ENCODE measurements around the gene EPS15. TPM values are rescaled to one million over a fixed set of nuclear protein-coding genes. Genes with fewer than 3 reads are reported as not detected.

EPS15 gene
- total RNA-seq, 1 experiment from 2014 or later = 54.4 TPM

GRCh38 chr1:51442616-51443015 is 76.5 kb downstream of the EPS15 start:
- H3K9me3 ChIP-seq (ENCODE audit: control insufficient read depth, insufficient read depth, low read depth, low read length) = no peaks in the 10 kb centered on the region
- no peaks in the 10 kb centered on the region for H3K4me1 ChIP-seq (ENCODE audit: control insufficient read depth, insufficient read depth, low read length)
- peaks cover 10% of the 10 kb centered on the region for H3K36me3 ChIP-seq (ENCODE audit: control insufficient read depth, insufficient read depth, low read length)
- TF ChIP-seq POLR2AphosphoS5 (IDR thresholded peaks at IDR 0.05; ENCODE audit: low read depth, low read length) = no peak
- TF ChIP-seq TCF7L2 (IDR thresholded peaks at IDR 0.05; ENCODE audit: low read depth, low read length) = no peak
- BruUV-seq (replicated peaks) = no TSS peak
- in situ Hi-C loops (cut with HindIII; ENCODE audit: low pct_unique_long_range_greater_than_20kb, low sequenced_read_pairs) (no loop called here), intact Hi-C loops (cut with micrococcal nuclease; ENCODE audit: unreplicated experiment) (no loop called here)
- ATAC-seq (no peak), DNase-seq (ENCODE audit: low read depth, low spot score) (no peak)
- ChIA-PET POLR2A (no interaction called here), CTCF (no interaction called here)
- no peaks in the 10 kb centered on the region for H3K27me3 ChIP-seq (ENCODE audit: control insufficient read depth, insufficient read depth, low read length)
- H3K27ac ChIP-seq (ENCODE audit: low read length) = no peak overlapping the region
- H3K4me3 ChIP-seq (ENCODE audit: low read depth in 2 of 2, low read length in 2 of 2) = no peak overlapping the region

GRCh38 chr1:51442198-51442597 is 76.9 kb downstream of the EPS15 start:
- BruUV-seq (replicated peaks) = no TSS peak
- peaks cover 10% of the 10 kb centered on the region for H3K36me3 ChIP-seq (ENCODE audit: control insufficient read depth, insufficient read depth, low read length)
- H3K4me1 ChIP-seq (ENCODE audit: control insufficient read depth, insufficient read depth, low read length) = no peaks in the 10 kb centered on the region
- H3K9me3 ChIP-seq (ENCODE audit: control insufficient read depth, insufficient read depth, low read depth, low read length) = no peaks in the 10 kb centered on the region
- POLR2A ChIA-PET = no interaction called here
- H3K27ac ChIP-seq (ENCODE audit: low read length) = no peak overlapping the region
- in situ Hi-C loops (cut with HindIII; ENCODE audit: low pct_unique_long_range_greater_than_20kb, low sequenced_read_pairs) = no loop called here
- no peak for ATAC-seq
- H3K27me3 ChIP-seq (ENCODE audit: control insufficient read depth, insufficient read depth, low read length) = no peaks in the 10 kb centered on the region
- TF ChIP-seq CTCF (IDR thresholded peaks at IDR 0.05) (no peak), REST (IDR thresholded peaks at IDR 0.05; ENCODE audit: insufficient read depth in 1 of 2, low read depth in 2 of 2, low read length in 1 of 2) (no peak), TCF7L2 (IDR thresholded peaks at IDR 0.05; ENCODE audit: low read depth, low read length) (no peak), SIN3A (IDR thresholded peaks at IDR 0.05; ENCODE audit: borderline replicate concordance, insufficient read depth, low read depth, low read length) (no peak), POLR2AphosphoS5 (IDR thresholded peaks at IDR 0.05; ENCODE audit: low read depth, low read length) (no peak)
- intact Hi-C loops (cut with micrococcal nuclease; ENCODE audit: unreplicated experiment) = no loop called here
- CTCF ChIA-PET = no interaction called here
- DNase-seq (ENCODE audit: low read depth, low spot score) = no peak
- H3K4me3 ChIP-seq (ENCODE audit: low read depth in 2 of 2, low read length in 2 of 2) = no peak overlapping the region

GRCh38 chr1:51439895-51440294 is 79.2 kb downstream of the EPS15 start:
- ATAC-seq (no peak), DNase-seq (ENCODE audit: low read depth, low spot score) (no peak)
- intact Hi-C loops (cut with micrococcal nuclease; ENCODE audit: unreplicated experiment) (no loop called here), in situ Hi-C loops (cut with HindIII; ENCODE audit: low pct_unique_long_range_greater_than_20kb, low sequenced_read_pairs) (no loop called here)
- TF ChIP-seq POLR2AphosphoS5 (IDR thresholded peaks at IDR 0.05; ENCODE audit: low read depth, low read length) (no peak), SIN3A (IDR thresholded peaks at IDR 0.05; ENCODE audit: borderline replicate concordance, insufficient read depth, low read depth, low read length) (no peak), CTCF (IDR thresholded peaks at IDR 0.05) (no peak), REST (IDR thresholded peaks at IDR 0.05; ENCODE audit: insufficient read depth in 1 of 2, low read depth in 2 of 2, low read length in 1 of 2) (no peak), TCF7L2 (IDR thresholded peaks at IDR 0.05; ENCODE audit: low read depth, low read length) (no peak)
- CTCF ChIA-PET = no interaction called here
- no peak overlapping the region for H3K27ac ChIP-seq (ENCODE audit: low read length)
- no peaks in the 10 kb centered on the region for H3K9me3 ChIP-seq (ENCODE audit: control insufficient read depth, insufficient read depth, low read depth, low read length)
- no TSS peak for BruUV-seq (replicated peaks)
- no peaks in the 10 kb centered on the region for H3K4me1 ChIP-seq (ENCODE audit: control insufficient read depth, insufficient read depth, low read length)
- H3K27me3 ChIP-seq (ENCODE audit: control insufficient read depth, insufficient read depth, low read length) = no peaks in the 10 kb centered on the region
- no peak overlapping the region for H3K4me3 ChIP-seq (ENCODE audit: low read depth in 2 of 2, low read length in 2 of 2)
- POLR2A ChIA-PET = no interaction called here
- H3K36me3 ChIP-seq (ENCODE audit: control insufficient read depth, insufficient read depth, low read length) = peaks cover 10% of the 10 kb centered on the region

All from Panc1 (cell line).